PFSK-1 (cell line): Measurements from ENCODE around the gene MOBP.

Experiments used
- FOXP2 ChIP-seq: optimal IDR thresholded peaks from 2 replicates; pipeline ENCODE3; 2011; ENCODE audit warnings: borderline replicate concordance, control low read depth, inconsistent platforms; ENCODE audit not compliant: insufficient read depth; ENCODE audit errors: extremely low read length, extremely low read depth
- POLR2AphosphoS5 ChIP-seq: IDR thresholded peaks from 2 replicates; pipeline ENCODE4 v1.6.1; 2012; ENCODE audit warnings: low read depth, mild to moderate bottlenecking, control low read depth, low read length, moderate library complexity
- REST ChIP-seq, 2 experiments: IDR thresholded peaks; 2 replicates each; pipeline versions ENCODE4 v1.6.1 to v1.8.0; 2011 to 2012; ENCODE audit warnings: low read depth in 2 of 2, low read length in 2 of 2, control low read depth in 1 of 2, inconsistent platforms in 1 of 2, mild to moderate bottlenecking in 1 of 2, moderate library complexity in 1 of 2; ENCODE audit not compliant: insufficient read depth in 1 of 2
- SIN3A ChIP-seq: IDR thresholded peaks from 2 replicates; pipeline ENCODE4 v1.6.1; 2012; ENCODE audit warnings: mild to moderate bottlenecking, low read length, moderate library complexity, borderline replicate concordance; ENCODE audit not compliant: insufficient read depth
- TAF1 ChIP-seq: IDR thresholded peaks from 2 replicates; pipeline ENCODE4 v1.6.1; 2012; ENCODE audit warnings: low read length, control low read depth, borderline replicate concordance; ENCODE audit not compliant: insufficient read depth

Gene MOBP

GRCh38 chr3:39443530-39443929 lies 23.9 kb upstream of the MOBP start:
- TF ChIP-seq SIN3A (no peak), POLR2AphosphoS5 (no peak), TAF1 (no peak), FOXP2 (no peak), REST (IDR thresholded peaks at IDR 0.05; ENCODE audit: insufficient read depth in 1 of 2, low read depth in 2 of 2, low read length in 2 of 2) (no peak)

GRCh38 chr3:39445927-39446326 lies 21.6 kb upstream of the MOBP start:
- TF ChIP-seq REST (IDR thresholded peaks at IDR 0.05; ENCODE audit: insufficient read depth in 1 of 2, low read depth in 2 of 2, low read length in 2 of 2) (no peak), FOXP2 (no peak), POLR2AphosphoS5 (no peak), SIN3A (no peak), TAF1 (no peak)

- no peak for TF ChIP-seq TAF1
- no peak for TF ChIP-seq SIN3A
- TF ChIP-seq FOXP2: no peak
Measured at GRCh38 chr3:39446444-39446843, 21.0 kb upstream of the MOBP start.

- no peak for TF ChIP-seq POLR2AphosphoS5
- no peak for TF ChIP-seq TAF1
- no peak for TF ChIP-seq REST (IDR thresholded peaks at IDR 0.05; ENCODE audit: insufficient read depth in 1 of 2, low read depth in 2 of 2, low read length in 2 of 2)
- no peak for TF ChIP-seq SIN3A
- no peak for TF ChIP-seq FOXP2
Measured at GRCh38 chr3:39447637-39448483, 19.6 kb upstream of the MOBP start.

- TF ChIP-seq SIN3A (no peak), TAF1 (no peak), FOXP2 (no peak), REST (IDR thresholded peaks at IDR 0.05; ENCODE audit: insufficient read depth in 1 of 2, low read depth in 2 of 2, low read length in 2 of 2) (no peak), POLR2AphosphoS5 (no peak)
Measured at GRCh38 chr3:39448506-39449233, 18.8 kb upstream of the MOBP start.
